Suprapubic skin (tissue), 4 donors: Measurements from ENCODE around the gene GNAT2. TPM values are rescaled to one million over a fixed set of nuclear protein-coding genes. Genes with fewer than 3 reads are reported as not detected.

Experiments
- DNase-seq, 2 donors: peaks; one replicate each; pipeline ENCODE4 v3.0.0-alpha.2; 2019; ENCODE audit warnings: low spot score in 2 of 2
- H3K27ac ChIP-seq: fragments of 200-600 bp; sonication (generic); one replicate; pipeline ENCODE4 v1.5.1; 2019
- H3K27me3 ChIP-seq: fragments of 200-600 bp; sonication (generic); one replicate; pipeline ENCODE4 v1.5.1; 2019
- H3K36me3 ChIP-seq: fragments of 200-600 bp; sonication (generic); one replicate; pipeline ENCODE4 v1.5.1; 2019
- H3K4me1 ChIP-seq: fragments of 200-600 bp; sonication (generic); one replicate; pipeline ENCODE4 v1.5.1; 2019
- H3K4me3 ChIP-seq: fragments of 200-600 bp; sonication (generic); one replicate; pipeline ENCODE4 v1.5.1; 2019; ENCODE audit warnings: mild to moderate bottlenecking
- H3K9me3 ChIP-seq: fragments of 200-600 bp; sonication (generic); one replicate; pipeline ENCODE4 v1.5.1; 2019
- CTCF ChIP-seq, 2 donors: fragments of 200-600 bp in 1 of 2; fragments of 450-650 bp in 1 of 2; sonication (generic) in 1 of 2; IDR thresholded peaks; one replicate each; pipeline ENCODE4 v1.5.1; 2016 to 2019; ENCODE audit warnings: antibody characterized with exemption in 2 of 2, mild to moderate bottlenecking in 1 of 2, moderate library complexity in 1 of 2
- EP300 ChIP-seq: sonication (generic); formaldehyde crosslinking; IDR thresholded peaks from one replicate; pipeline ENCODE4 v1.6.1; 2017; ENCODE audit warnings: antibody characterized with exemption
- POLR2A ChIP-seq, 2 donors: fragments of 450-650 bp; IDR thresholded peaks; one replicate each; pipeline ENCODE4 v1.6.1; 2017; ENCODE audit warnings: antibody characterized with exemption in 2 of 2, mild to moderate bottlenecking in 2 of 2, moderate library complexity in 2 of 2
- POLR2AphosphoS5 ChIP-seq, 3 donors: sonication (generic); formaldehyde crosslinking; IDR thresholded peaks; one replicate each; pipeline ENCODE4 v1.6.1; 2017; ENCODE audit warnings: antibody characterized with exemption in 3 of 3
- WGBS: methylation state at CpG from one replicate; pipeline ENCODE4 v1.1.5; 2018; 5-methylcytosine and 5-hydroxymethylcytosine counted together
- total RNA-seq, 4 donors: library from RNA; depleted of rRNA; stranded (reverse); fragments of >200 nt; gene quantifications; one replicate each; pipeline ENCODE4 v1.1.0, GENCODE V29; 2016

GNAT2 gene
- total RNA-seq, 4 donors from 2014 or later = not detected

GRCh38 chr1:109569323-109569722 is 50.1 kb downstream of the GNAT2 start:
- WGBS = 94% methylated on average over 1 of the region's 1 CpG
- Histone ChIP-seq H3K36me3 (peaks cover under 1% of the 10 kb centered on the region), H3K4me1 (peaks cover 40% of the 10 kb centered on the region), H3K9me3 (no peaks in the 10 kb centered on the region), H3K4me3 (no peak overlapping the region), H3K27me3 (no peaks in the 10 kb centered on the region), H3K27ac (no peak overlapping the region)
- no peak for DNase-seq
- TF ChIP-seq POLR2AphosphoS5 (IDR thresholded peaks at IDR 0.05) = no peak
- no peak for TF ChIP-seq POLR2A (IDR thresholded peaks at IDR 0.05)
- TF ChIP-seq CTCF (IDR thresholded peaks at IDR 0.05) = no peak
- TF ChIP-seq EP300 = no peak

- H3K27ac ChIP-seq = no peak overlapping the region
- no peaks in the 10 kb centered on the region for H3K36me3 ChIP-seq
- no peak for DNase-seq
- H3K9me3 ChIP-seq = no peaks in the 10 kb centered on the region
- no peaks in the 10 kb centered on the region for H3K27me3 ChIP-seq
- TF ChIP-seq POLR2AphosphoS5 (IDR thresholded peaks at IDR 0.05) (no peak), POLR2A (IDR thresholded peaks at IDR 0.05) (no peak), EP300 (no peak), CTCF (IDR thresholded peaks at IDR 0.05) (no peak)
- peaks cover 50% of the 10 kb centered on the region for H3K4me1 ChIP-seq
- H3K4me3 ChIP-seq = no peak overlapping the region
- WGBS = 97% methylated on average over 4 of the region's 4 CpGs
Observed at GRCh38 chr1:109567877-109568672, 51.3 kb downstream of the GNAT2 start.

- peaks cover 49% of the 10 kb centered on the region for H3K4me1 ChIP-seq
- H3K27me3 ChIP-seq = no peaks in the 10 kb centered on the region
- no peak overlapping the region for H3K4me3 ChIP-seq
- TF ChIP-seq POLR2AphosphoS5 (IDR thresholded peaks at IDR 0.05) = no peak
- no peaks in the 10 kb centered on the region for H3K9me3 ChIP-seq
- no peak for DNase-seq
- H3K36me3 ChIP-seq = no peaks in the 10 kb centered on the region
- WGBS = 87% methylated on average over 1 of the region's 1 CpG
- H3K27ac ChIP-seq = no peak overlapping the region
Observed at GRCh38 chr1:109566982-109567381, 52.4 kb downstream of the GNAT2 start.

GRCh38 chr1:109565241-109565640 is 54.2 kb downstream of the GNAT2 start:
- TF ChIP-seq CTCF (IDR thresholded peaks at IDR 0.05) = no peak
- no peak for TF ChIP-seq POLR2AphosphoS5 (IDR thresholded peaks at IDR 0.05)
- TF ChIP-seq EP300 = no peak
- no peaks in the 10 kb centered on the region for H3K9me3 ChIP-seq
- WGBS = 91% methylated on average over 3 of the region's 3 CpGs
- H3K4me3 ChIP-seq = no peak overlapping the region
- no peak overlapping the region for H3K27ac ChIP-seq
- H3K36me3 ChIP-seq = no peaks in the 10 kb centered on the region
- no peak for DNase-seq
- no peaks in the 10 kb centered on the region for H3K27me3 ChIP-seq
- H3K4me1 ChIP-seq = peaks cover 51% of the 10 kb centered on the region

GRCh38 chr1:109564194-109564878 is 55.1 kb downstream of the GNAT2 start:
- no peaks in the 10 kb centered on the region for H3K9me3 ChIP-seq
- no peak overlapping the region for H3K27ac ChIP-seq
- H3K4me1 ChIP-seq = peaks cover 50% of the 10 kb centered on the region
- H3K36me3 ChIP-seq = no peaks in the 10 kb centered on the region
- H3K27me3 ChIP-seq = no peaks in the 10 kb centered on the region
- DNase-seq = no peak
- no peak for TF ChIP-seq POLR2A (IDR thresholded peaks at IDR 0.05)
- TF ChIP-seq CTCF (IDR thresholded peaks at IDR 0.05) = no peak
- no peak for TF ChIP-seq EP300
- no peak for TF ChIP-seq POLR2AphosphoS5 (IDR thresholded peaks at IDR 0.05)
- no peak overlapping the region for H3K4me3 ChIP-seq
- 84% methylated on average over 7 of the region's 7 CpGs for WGBS
